Lung (tissue), 13 donors: ENCODE data around the gene RCOR1. TPM values are rescaled to one million over a fixed set of nuclear protein-coding genes. Genes with fewer than 3 reads are reported as not detected.

Experiments
- ATAC-seq: fragments of 200-7000 bp; cut with Tn5 transposase; one replicate; pipeline ENCODE4 v1.9.1; 2020; ENCODE audit warnings: moderate number of reproducible peaks; ENCODE audit not compliant: insufficient read depth, low FRiP score
- DNase-seq, 3 donors: peaks; one replicate each; pipeline ENCODE4 v3.0.0-alpha.2; 2013 to 2017
- H3K27ac ChIP-seq, 2 donors: one replicate each; pipeline ENCODE4 v1.5.1; 2013; ENCODE audit warnings: mild to moderate bottlenecking in 2 of 2, moderate library complexity in 2 of 2, control low read depth in 1 of 2, inconsistent platforms in 1 of 2, low read depth in 1 of 2, low read length in 1 of 2
- H3K27me3 ChIP-seq, 3 donors: one replicate each; pipeline ENCODE4 v1.5.1; 2013; ENCODE audit warnings: low read length in 2 of 3; ENCODE audit not compliant: control insufficient read depth in 3 of 3, insufficient read depth in 3 of 3
- H3K36me3 ChIP-seq, 4 donors: one replicate each; pipeline ENCODE4 v1.5.1; 2013; ENCODE audit warnings: low read length in 4 of 4, mild to moderate bottlenecking in 1 of 4, moderate library complexity in 1 of 4; ENCODE audit not compliant: control insufficient read depth in 4 of 4, insufficient read depth in 4 of 4
- H3K4me1 ChIP-seq, 5 donors: one replicate each; pipeline ENCODE4 v1.5.1; 2013; ENCODE audit warnings: low read length in 5 of 5, mild to moderate bottlenecking in 2 of 5, moderate library complexity in 1 of 5; ENCODE audit not compliant: control insufficient read depth in 5 of 5, insufficient read depth in 5 of 5
- H3K4me3 ChIP-seq: one replicate; pipeline ENCODE4 v1.5.1; 2013; ENCODE audit warnings: mild to moderate bottlenecking, control low read depth, moderate library complexity
- H3K9ac ChIP-seq, 2 donors: one replicate each; pipeline ENCODE4 v1.5.1; 2013; ENCODE audit warnings: low read length in 2 of 2, control low read depth in 1 of 2; ENCODE audit not compliant: insufficient read depth in 1 of 2
- H3K9me3 ChIP-seq, 4 donors: one replicate each; pipeline ENCODE4 v1.5.1; 2013; ENCODE audit warnings: low read length in 3 of 4, mild to moderate bottlenecking in 1 of 4, moderate library complexity in 1 of 4; ENCODE audit not compliant: control insufficient read depth in 4 of 4, insufficient read depth in 3 of 4
- WGBS, 2 donors: extraction: QIAGEN DNeasy Blood & Tissue Kit; methylation state at CpG; one replicate each; pipeline ENCODE4 v1.1.7; 2013; 5-methylcytosine and 5-hydroxymethylcytosine counted together
- polyA plus RNA-seq, 2 donors: library from polyadenylated mRNA; stranded (reverse); fragments of 200-250 nt; gene quantifications; one replicate each; pipeline ENCODE4 v1.2.1, GENCODE V29; 2013
- small RNA-seq: library from RNA; depleted of rRNA; stranded (forward); fragments of <200 nt; gene quantifications from one replicate; pipeline ENCODE3, GENCODE V24; 2014; ENCODE audit warnings: low replicate concordance
- total RNA-seq, 2 donors: library from RNA; depleted of rRNA in 1 of 2; stranded (reverse); fragments of >200 nt in 1 of 2; gene quantifications; one replicate each; pipeline ENCODE4 v1.2.1, GENCODE V29; 2014 to 2021
- TF ChIP-seq, protein P1 (sequence below): IDR thresholded peaks from 2 replicates; pipeline ENCODE4 v1.5.1; 2012; ENCODE audit warnings: mild to moderate bottlenecking; ENCODE audit errors: control extremely low read depth, extremely low read depth
- donor health status: control.
- donor health status: control.
- donor health status: Bipolar disorder and iron deficiency.
- donor health status: healthy.
- donor health status: DM: yes; HTN: yes; CAD: no.

Gene RCOR1
- total and polyA plus RNA-seq, 4 donors, result 7.9 to 63.9 (median 22.4) TPM

DNA sequence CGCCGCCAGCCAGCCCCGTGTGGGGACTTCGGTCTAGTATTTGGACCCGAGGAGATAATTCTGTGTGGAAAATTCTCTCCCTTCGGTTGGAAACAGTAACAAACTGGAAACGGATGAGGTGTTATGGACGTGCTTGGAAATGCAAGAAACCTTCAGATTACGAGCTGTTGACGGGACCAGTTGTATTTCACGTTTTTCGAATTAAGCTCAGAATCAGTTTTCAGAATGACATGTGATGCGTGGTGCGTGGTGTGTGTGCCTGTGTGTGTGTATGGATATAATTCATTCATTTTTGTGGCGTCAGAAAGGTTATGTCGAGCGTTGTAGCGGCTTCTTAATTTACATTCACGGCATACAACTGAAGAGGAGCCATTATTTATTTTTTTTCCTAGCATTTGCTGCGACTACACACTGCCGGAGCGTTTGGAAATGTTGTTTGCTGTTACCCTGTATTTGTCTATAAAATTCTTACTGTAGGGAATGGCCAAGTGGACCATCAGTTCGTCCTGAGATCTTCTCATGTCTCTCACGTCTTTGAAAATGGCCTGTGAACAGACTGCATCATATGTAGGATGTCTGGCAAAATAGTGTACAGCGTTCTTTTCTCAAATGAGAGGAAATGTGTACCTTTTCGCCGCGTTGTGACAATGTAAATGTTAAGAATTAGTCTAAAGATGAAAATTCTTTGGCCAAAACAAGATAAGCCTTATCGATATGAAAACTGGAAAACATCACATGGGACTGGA lies 186.1 kb downstream of the RCOR1 start:
- WGBS, 2 donors, result 9 to 10% methylated on average over 29 of the region's 29 CpGs
- H3K4me3 ChIP-seq, result peak overlapping the region; percentile 71
- ATAC-seq, result no peak
- peaks cover 0 to 14% (median 7%) of the 10 kb centered on the region in 5 donors for H3K4me1 ChIP-seq
- TF ChIP-seq, protein P1, sequence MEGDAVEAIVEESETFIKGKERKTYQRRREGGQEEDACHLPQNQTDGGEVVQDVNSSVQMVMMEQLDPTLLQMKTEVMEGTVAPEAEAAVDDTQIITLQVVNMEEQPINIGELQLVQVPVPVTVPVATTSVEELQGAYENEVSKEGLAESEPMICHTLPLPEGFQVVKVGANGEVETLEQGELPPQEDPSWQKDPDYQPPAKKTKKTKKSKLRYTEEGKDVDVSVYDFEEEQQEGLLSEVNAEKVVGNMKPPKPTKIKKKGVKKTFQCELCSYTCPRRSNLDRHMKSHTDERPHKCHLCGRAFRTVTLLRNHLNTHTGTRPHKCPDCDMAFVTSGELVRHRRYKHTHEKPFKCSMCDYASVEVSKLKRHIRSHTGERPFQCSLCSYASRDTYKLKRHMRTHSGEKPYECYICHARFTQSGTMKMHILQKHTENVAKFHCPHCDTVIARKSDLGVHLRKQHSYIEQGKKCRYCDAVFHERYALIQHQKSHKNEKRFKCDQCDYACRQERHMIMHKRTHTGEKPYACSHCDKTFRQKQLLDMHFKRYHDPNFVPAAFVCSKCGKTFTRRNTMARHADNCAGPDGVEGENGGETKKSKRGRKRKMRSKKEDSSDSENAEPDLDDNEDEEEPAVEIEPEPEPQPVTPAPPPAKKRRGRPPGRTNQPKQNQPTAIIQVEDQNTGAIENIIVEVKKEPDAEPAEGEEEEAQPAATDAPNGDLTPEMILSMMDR, result no peak
- H3K36me3 ChIP-seq, result no peaks in the 10 kb centered on the region
- no peaks in the 10 kb centered on the region for H3K9me3 ChIP-seq
- H3K9ac ChIP-seq, result peak overlapping the region; percentile 15 to 29
- H3K27me3 ChIP-seq, result no peaks in the 10 kb centered on the region
- peak; percentile 31 to 50 (median 41) for DNase-seq
- peak overlapping the region in 1 of 2 donors; percentile 80 for H3K27ac ChIP-seq

DNA sequence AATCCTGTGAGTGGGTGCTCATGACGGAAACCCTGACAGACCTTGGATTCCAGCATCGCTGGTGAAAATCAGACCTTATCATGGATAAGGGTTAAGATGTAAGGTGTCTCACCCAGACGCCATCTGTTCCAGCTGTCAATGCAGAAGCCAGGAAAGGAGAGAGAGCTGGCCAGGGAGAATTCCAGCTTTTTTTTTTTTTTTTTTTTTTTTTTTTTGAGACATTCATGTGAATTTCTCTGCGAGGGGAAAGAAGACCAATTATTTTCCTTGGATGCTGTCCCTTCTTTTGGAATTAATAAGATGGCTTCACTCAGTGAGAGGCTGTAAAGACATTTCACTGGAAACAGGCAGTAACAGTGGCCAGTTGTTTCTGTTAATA lies 186.6 kb downstream of the RCOR1 start:
- peaks cover 0 to 14% (median 7%) of the 10 kb centered on the region in 5 donors for H3K4me1 ChIP-seq
- 63 to 66% methylated on average over 4 of the region's 4 CpGs for WGBS, 2 donors
- no peaks in the 10 kb centered on the region for H3K27me3 ChIP-seq
- no peaks in the 10 kb centered on the region for H3K9me3 ChIP-seq
- TF ChIP-seq, protein P1, result no peak
- no peaks in the 10 kb centered on the region for H3K36me3 ChIP-seq
- no peak for ATAC-seq
- H3K9ac ChIP-seq, result peak overlapping the region in 1 of 2 donors; percentile 15
- H3K27ac ChIP-seq, result no peak overlapping the region
- DNase-seq, result peak in 1 of 3 donors; percentile 19
- H3K4me3 ChIP-seq, result no peak overlapping the region

DNA sequence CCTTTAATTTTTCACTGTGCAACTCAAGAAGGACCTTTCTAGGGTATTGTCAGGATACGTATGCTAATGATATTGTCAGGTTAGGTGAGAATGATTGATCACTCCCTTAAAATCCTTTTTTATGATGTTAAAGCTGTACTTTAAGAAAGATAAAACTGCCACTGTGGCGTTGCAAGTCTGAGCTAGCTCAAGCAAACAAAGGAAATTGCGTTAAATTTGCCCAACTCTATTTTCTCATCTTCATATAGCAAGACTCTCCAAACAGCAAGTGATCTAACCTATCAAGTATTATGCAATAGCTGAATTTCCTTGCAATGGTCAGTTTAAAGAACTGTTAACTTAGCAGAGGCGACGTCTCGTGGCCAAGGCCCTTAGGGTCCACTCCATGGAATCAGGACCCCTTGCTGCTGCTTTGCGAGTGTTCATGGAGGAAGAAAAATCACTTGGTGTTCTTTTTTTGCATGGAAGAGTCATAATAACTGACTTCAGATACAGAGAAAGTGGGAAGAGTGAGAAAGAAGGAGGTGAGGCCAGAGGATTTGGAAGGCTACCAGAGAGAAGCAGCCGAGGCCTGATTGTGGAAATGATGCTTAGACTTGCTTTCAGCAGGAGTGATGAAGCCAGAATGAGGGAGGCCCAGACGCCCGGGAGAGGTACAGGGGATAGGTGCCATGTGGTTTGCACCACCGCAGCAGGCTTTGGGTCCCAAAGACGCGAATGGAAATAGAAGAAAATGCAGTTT lies 187.3 kb downstream of the RCOR1 start:
- Histone ChIP-seq H3K27me3 (no peaks in the 10 kb centered on the region), H3K27ac (no peak overlapping the region), H3K4me1 (peaks cover 0 to 14% (median 7%) of the 10 kb centered on the region in 5 donors), H3K36me3 (no peaks in the 10 kb centered on the region), H3K9me3 (no peaks in the 10 kb centered on the region), H3K9ac (no peak overlapping the region), H3K4me3 (no peak overlapping the region)
- DNase-seq (no peak), ATAC-seq (no peak)
- TF ChIP-seq, protein P1, result no peak
- 44 to 70% methylated on average over 13 of the region's 13 CpGs for WGBS, 2 donors

Small RNAs within 50 kb of the gene (small RNA-seq; reads per million reads assigned to genes)
- gene RF00019 (not detected), gene RN7SL546P (not detected)

Other genes with a start within 250 kb of the RCOR1 start
- gene CINP, start 229.8 kb upstream of the RCOR1 start, total RNA-seq, result 10 to 100 TPM; 31.0 to 31.9 TPM
- gene CINP, start 229.8 kb upstream of the RCOR1 start, polyA plus RNA-seq, result 10 to 100 TPM; 36.8 to 71.9 TPM
- gene TECPR2, start 229.7 kb upstream of the RCOR1 start, total RNA-seq, result 10 to 100 TPM; 24.4 to 30.3 TPM
- gene TECPR2, start 229.7 kb upstream of the RCOR1 start, polyA plus RNA-seq, result 10 to 100 TPM in 1 of 2 donors, 1 to 10 TPM in 1; 5.6 to 14.5 TPM
- 10 to 100 TPM in 1 of 2 donors, 1 to 10 TPM in 1; 4.4 to 21.3 TPM for gene ANKRD9, start 82.9 kb upstream of the RCOR1 start, total RNA-seq
- gene ANKRD9, start 82.9 kb upstream of the RCOR1 start, polyA plus RNA-seq, result 1 to 10 TPM; 7.9 to 8.7 TPM
- gene TRAF3, start 184.8 kb downstream of the RCOR1 start, total RNA-seq, result 10 to 100 TPM; 17.3 to 25.5 TPM
- 10 to 100 TPM in 1 of 2 donors, 1 to 10 TPM in 1; 5.7 to 20.2 TPM for gene TRAF3, start 184.8 kb downstream of the RCOR1 start, polyA plus RNA-seq